T-helper 17 cell (primary cell): ENCODE results near the gene IGSF23. TPM values are rescaled to one million over a fixed set of nuclear protein-coding genes. Genes with fewer than 3 reads are reported as not detected.
"Not testable (repeated sequence)": the region's sequence is repeated elsewhere in the genome, so short reads cannot be mapped to it uniquely, and the experiment has no call there.

Source experiments
- ATAC-seq: fragments of 150-1000 bp; cut with Tn5 transposase; 2 replicates; pipeline ENCODE4 v1.10.0; 2021; ENCODE audit warnings: mild to moderate bottlenecking, moderate library complexity
- DNase-seq, 3 donors: peaks; one replicate each; pipeline versions ENCODE4 v3.0.0 to v3.0.0-alpha.2; 2020 to 2021
- H3K9me3 ChIP-seq: one replicate; pipeline ENCODE4 v1.7.0; 2013; ENCODE audit warnings: low read length, mild to moderate bottlenecking; ENCODE audit not compliant: control insufficient read depth, poor library complexity, severe bottlenecking
- H3K27ac Mint-ChIP-seq: one replicate; pipeline ENCODE4 v1.8.0; 2022; ENCODE audit warnings: mild to moderate bottlenecking, moderate library complexity, mixed read lengths
- H3K27me3 Mint-ChIP-seq: one replicate; pipeline ENCODE4 v1.8.0; 2022; ENCODE audit warnings: mixed read lengths
- H3K36me3 Mint-ChIP-seq: one replicate; pipeline ENCODE4 v1.8.0; 2022; ENCODE audit warnings: low read depth, mixed read lengths
- H3K4me1 Mint-ChIP-seq: one replicate; pipeline ENCODE4 v1.8.0; 2022; ENCODE audit warnings: mild to moderate bottlenecking, mixed read lengths
- H3K4me3 Mint-ChIP-seq: one replicate; pipeline ENCODE4 v1.8.0; 2022; ENCODE audit warnings: mild to moderate bottlenecking, moderate library complexity, mixed read lengths
- total RNA-seq, 4 donors: library from RNA in 2 of 4; stranded (reverse) in 2 of 4; gene quantifications; one replicate each; pipeline ENCODE4 v1.2.3 and lab custom pipeline; 2022 to 2026

Gene IGSF23
- total RNA-seq, 2 donors from 2014 or later: not detected

- no peak overlapping the region for H3K4me3 Mint-ChIP-seq
- no peak for ATAC-seq
- no peak overlapping the region for H3K27ac Mint-ChIP-seq
These were observed 5.0 kb upstream of the IGSF23 start for GRCh38 chr19:44608391-44608821.

GRCh38 chr19:44609219-44609618 is 4.1 kb upstream of the IGSF23 start:
- H3K9me3 ChIP-seq: no peaks in the 10 kb centered on the region
- Mint-ChIP-seq H3K4me1 (no peaks in the 10 kb centered on the region), H3K4me3 (no peak overlapping the region), H3K27me3 (peaks cover 28% of the 10 kb centered on the region), H3K36me3 (no peaks in the 10 kb centered on the region), H3K27ac (peak overlapping the region; percentile 3)
- ATAC-seq (no peak), DNase-seq (no peak)

More at GRCh38 chr19:44608391-44608821, 5.0 kb upstream of the IGSF23 start:
- Mint-ChIP-seq H3K4me1 (no peaks in the 10 kb centered on the region), H3K27me3 (peaks cover 28% of the 10 kb centered on the region), H3K36me3 (no peaks in the 10 kb centered on the region)
- no peak for DNase-seq
- H3K9me3 ChIP-seq: no peaks in the 10 kb centered on the region

GRCh38 chr19:44610497-44610896 is 2.9 kb upstream of the IGSF23 start:
- H3K36me3 Mint-ChIP-seq, H3K4me3 Mint-ChIP-seq, ATAC-seq, H3K27ac Mint-ChIP-seq, H3K9me3 ChIP-seq, DNase-seq, H3K4me1 Mint-ChIP-seq: not testable (repeated sequence)
- H3K27me3 Mint-ChIP-seq: peaks cover 23% of the 10 kb centered on the region

- Mint-ChIP-seq H3K36me3 (no peaks in the 10 kb centered on the region), H3K4me3 (no peak overlapping the region), H3K27ac (no peak overlapping the region), H3K4me1 (no peaks in the 10 kb centered on the region), H3K27me3 (peaks cover 23% of the 10 kb centered on the region)
- no peak for DNase-seq
- ATAC-seq: no peak
- no peaks in the 10 kb centered on the region for H3K9me3 ChIP-seq
These were observed 1.5 kb upstream of the IGSF23 start for GRCh38 chr19:44611812-44612295.

- Mint-ChIP-seq H3K4me3 (no peak overlapping the region), H3K27ac (no peak overlapping the region), H3K36me3 (no peaks in the 10 kb centered on the region), H3K27me3 (peaks cover 18% of the 10 kb centered on the region), H3K4me1 (no peaks in the 10 kb centered on the region)
- DNase-seq (no peak), ATAC-seq (no peak)
- H3K9me3 ChIP-seq: no peaks in the 10 kb centered on the region
These were observed 950 bp downstream of the IGSF23 start for GRCh38 chr19:44614313-44614712.

GRCh38 chr19:44615863-44616247 is 2.5 kb downstream of the IGSF23 start:
- no peak overlapping the region for H3K4me3 Mint-ChIP-seq
- H3K36me3 Mint-ChIP-seq: no peaks in the 10 kb centered on the region
- no peaks in the 10 kb centered on the region for H3K9me3 ChIP-seq
- H3K27ac Mint-ChIP-seq: no peak overlapping the region
- ATAC-seq (no peak), DNase-seq (no peak)
- peaks cover 10% of the 10 kb centered on the region for H3K27me3 Mint-ChIP-seq
- no peaks in the 10 kb centered on the region for H3K4me1 Mint-ChIP-seq

GRCh38 chr19:44617110-44617880 is 3.9 kb downstream of the IGSF23 start:
- H3K27ac Mint-ChIP-seq: no peak overlapping the region
- H3K27me3 Mint-ChIP-seq: peaks cover 4% of the 10 kb centered on the region
- DNase-seq: no peak
- H3K36me3 Mint-ChIP-seq: no peaks in the 10 kb centered on the region
- ATAC-seq: no peak
- H3K4me3 Mint-ChIP-seq: no peak overlapping the region
- H3K4me1 Mint-ChIP-seq: no peaks in the 10 kb centered on the region
- H3K9me3 ChIP-seq: no peaks in the 10 kb centered on the region

GRCh38 chr19:44618640-44619357 is 5.4 kb downstream of the IGSF23 start:
- no peaks in the 10 kb centered on the region for H3K4me1 Mint-ChIP-seq
- DNase-seq (no peak), ATAC-seq (no peak)
- H3K36me3 Mint-ChIP-seq: no peaks in the 10 kb centered on the region
- H3K27me3 Mint-ChIP-seq: no peaks in the 10 kb centered on the region
- no peaks in the 10 kb centered on the region for H3K9me3 ChIP-seq
- no peak overlapping the region for H3K4me3 Mint-ChIP-seq
- no peak overlapping the region for H3K27ac Mint-ChIP-seq

GRCh38 chr19:44620667-44621066 is 7.3 kb downstream of the IGSF23 start:
- H3K36me3 Mint-ChIP-seq: peaks cover 2% of the 10 kb centered on the region
- no peak overlapping the region for H3K4me3 Mint-ChIP-seq
- no peaks in the 10 kb centered on the region for H3K4me1 Mint-ChIP-seq
- H3K9me3 ChIP-seq: no peaks in the 10 kb centered on the region
- no peak overlapping the region for H3K27ac Mint-ChIP-seq
- H3K27me3 Mint-ChIP-seq: peaks cover 5% of the 10 kb centered on the region
- ATAC-seq: no peak
- no peak for DNase-seq

GRCh38 chr19:44621367-44621766 is 8.0 kb downstream of the IGSF23 start:
- Mint-ChIP-seq H3K36me3 (peaks cover 5% of the 10 kb centered on the region), H3K27me3 (peaks cover 12% of the 10 kb centered on the region), H3K27ac (no peak overlapping the region), H3K4me1 (no peaks in the 10 kb centered on the region), H3K4me3 (no peak overlapping the region)
- no peaks in the 10 kb centered on the region for H3K9me3 ChIP-seq
- ATAC-seq: no peak
- no peak for DNase-seq

GRCh38 chr19:44623080-44623479 is 9.7 kb downstream of the IGSF23 start:
- H3K36me3 Mint-ChIP-seq: peaks cover 5% of the 10 kb centered on the region
- H3K9me3 ChIP-seq: no peaks in the 10 kb centered on the region
- no peak overlapping the region for H3K27ac Mint-ChIP-seq
- H3K4me1 Mint-ChIP-seq: no peaks in the 10 kb centered on the region
- H3K4me3 Mint-ChIP-seq: no peak overlapping the region
- ATAC-seq (no peak), DNase-seq (no peak)
- peaks cover 20% of the 10 kb centered on the region for H3K27me3 Mint-ChIP-seq

- no peaks in the 10 kb centered on the region for H3K9me3 ChIP-seq
- DNase-seq (no peak), ATAC-seq (no peak)
- no peak overlapping the region for H3K27ac Mint-ChIP-seq
- H3K27me3 Mint-ChIP-seq: peaks cover 26% of the 10 kb centered on the region
- H3K4me1 Mint-ChIP-seq: no peaks in the 10 kb centered on the region
- H3K4me3 Mint-ChIP-seq: no peak overlapping the region
- peaks cover 5% of the 10 kb centered on the region for H3K36me3 Mint-ChIP-seq
These were observed 10.3 kb downstream of the IGSF23 start for GRCh38 chr19:44623626-44624025.

GRCh38 chr19:44624840-44625354 is 11.5 kb downstream of the IGSF23 start:
- DNase-seq: no peak
- H3K4me3 Mint-ChIP-seq: no peak overlapping the region
- no peak overlapping the region for H3K27ac Mint-ChIP-seq
- H3K9me3 ChIP-seq: no peaks in the 10 kb centered on the region
- H3K36me3 Mint-ChIP-seq: peaks cover 7% of the 10 kb centered on the region
- H3K27me3 Mint-ChIP-seq: peaks cover 32% of the 10 kb centered on the region
- ATAC-seq: no peak
- H3K4me1 Mint-ChIP-seq: no peaks in the 10 kb centered on the region
